ENCODE results near the gene SMARCC2. TPM values are rescaled to one million over a fixed set of nuclear protein-coding genes. Genes with fewer than 3 reads are reported as not detected.
A peak's percentile ranks its signal among the peaks of the same experiment; 100 is the strongest.

SMARCC2 gene
- total RNA-seq, 1 donor from 2014 or later, result 207 TPM

DNA sequence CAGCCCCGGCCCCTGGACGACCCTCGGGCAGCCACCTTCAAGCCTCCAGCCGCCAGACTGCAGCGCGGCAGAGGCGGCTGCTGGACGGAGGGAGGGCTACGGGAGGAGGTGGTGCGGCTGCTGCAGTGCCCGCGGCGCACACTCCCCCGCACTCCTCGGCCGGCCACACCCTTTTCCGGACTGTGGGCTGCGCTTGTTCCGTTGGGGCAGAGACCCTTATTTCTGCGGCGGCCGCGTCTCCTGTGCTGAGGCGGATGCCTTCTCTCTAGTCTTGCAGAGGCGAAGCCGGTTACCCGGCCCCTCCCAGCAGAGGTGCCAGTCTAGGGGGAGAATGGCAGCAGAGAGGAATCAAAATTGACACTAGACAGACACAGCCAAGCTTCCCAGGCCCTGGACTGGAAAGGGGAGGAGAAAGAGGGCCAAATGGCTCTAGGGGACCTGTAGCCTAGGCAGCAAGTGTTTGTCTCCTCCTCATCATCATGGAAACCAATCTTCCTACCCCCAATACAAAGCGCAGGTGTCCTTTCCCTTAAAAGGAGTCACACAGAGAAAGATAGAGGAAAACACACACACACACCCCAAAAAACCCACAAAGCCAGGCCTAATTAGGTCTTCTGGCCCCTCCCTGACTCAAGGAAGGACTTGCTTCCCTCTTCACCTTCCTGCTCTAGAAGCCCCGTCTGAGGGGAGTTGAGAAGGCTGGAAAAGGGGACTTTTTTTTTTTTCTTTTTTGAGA, 59.9 kb downstream of the SMARCC2 start:
- no peak for TF ChIP-seq CTCF (IDR thresholded peaks at IDR 0.05; ENCODE audit: unreplicated experiment)
- Mint-ChIP-seq H3K4me3 (ENCODE audit: low read depth) (peak overlapping the region; percentile 93), H3K27ac (peak overlapping the region; percentile 99), H3K9me3 (ENCODE audit: low read depth) (no peaks in the 10 kb centered on the region), H3K4me1 (ENCODE audit: low read depth) (peaks cover 32% of the 10 kb centered on the region), H3K36me3 (ENCODE audit: insufficient read depth) (peaks cover 24% of the 10 kb centered on the region), H3K27me3 (no peaks in the 10 kb centered on the region)
- peak; percentile 46 for DNase-seq (ENCODE audit: low spot score, unreplicated experiment)

- Mint-ChIP-seq H3K9me3 (ENCODE audit: low read depth) (no peaks in the 10 kb centered on the region), H3K27ac (peak overlapping the region; percentile 99), H3K4me3 (ENCODE audit: low read depth) (peak overlapping the region; percentile 93), H3K27me3 (no peaks in the 10 kb centered on the region), H3K4me1 (ENCODE audit: low read depth) (peaks cover 38% of the 10 kb centered on the region), H3K36me3 (ENCODE audit: insufficient read depth) (peaks cover 22% of the 10 kb centered on the region)
- TF ChIP-seq CTCF (IDR thresholded peaks at IDR 0.05; ENCODE audit: unreplicated experiment), result no peak
- no peak for DNase-seq (ENCODE audit: low spot score, unreplicated experiment)
Measured at GRCh38 chr12:56128670-56129205, 60.5 kb downstream of the SMARCC2 start.

DNA sequence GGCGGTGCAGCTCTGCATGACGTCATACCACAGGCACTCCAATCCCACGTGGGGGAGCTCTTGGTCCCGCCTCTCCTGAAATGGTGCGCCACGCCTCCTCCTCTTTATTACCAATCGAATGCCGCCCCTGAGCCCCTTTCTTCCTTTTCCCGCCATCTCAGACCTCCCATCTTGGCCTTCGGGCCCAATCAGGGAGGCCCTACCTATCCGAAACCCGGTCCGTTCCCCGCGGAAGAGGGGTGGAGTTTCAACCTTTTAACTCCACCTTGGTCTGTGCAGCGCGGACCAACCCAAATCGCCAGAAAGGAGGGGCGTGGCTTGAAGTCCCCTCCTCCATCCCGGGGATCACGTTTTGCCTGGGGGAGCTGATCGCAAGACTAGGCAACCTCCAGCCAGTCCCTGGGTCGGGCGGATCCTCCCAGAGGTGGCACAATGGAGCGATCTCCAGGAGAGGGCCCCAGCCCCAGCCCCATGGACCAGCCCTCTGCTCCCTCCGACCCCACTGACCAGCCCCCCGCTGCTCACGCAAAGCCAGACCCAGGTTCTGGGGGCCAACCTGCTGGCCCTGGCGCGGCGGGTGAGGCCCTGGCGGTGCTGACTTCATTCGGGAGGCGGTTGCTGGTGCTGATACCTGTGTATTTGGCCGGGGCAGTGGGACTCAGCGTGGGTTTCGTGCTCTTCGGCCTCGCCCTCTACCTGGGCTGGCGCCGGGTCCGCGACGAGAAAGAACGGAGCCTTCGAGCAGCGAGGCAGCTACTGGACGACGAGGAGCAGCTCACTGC, 61.2 kb downstream of the SMARCC2 start, which contains the start of gene ESYT1:
Gene ESYT1 (plus strand): TSS at position 380 of the 782 bp plus-strand sequence. CDS start 53 bp downstream, at position 433.
- Mint-ChIP-seq H3K9me3 (ENCODE audit: low read depth) (no peaks in the 10 kb centered on the region), H3K27ac (peak within 1 kb of the TSS; percentile 99), H3K36me3 (ENCODE audit: insufficient read depth) (peaks cover 18% of the 10 kb centered on the region), H3K27me3 (no peaks in the 10 kb centered on the region), H3K4me3 (ENCODE audit: low read depth) (peak within 1 kb of the TSS; percentile 93), H3K4me1 (ENCODE audit: low read depth) (peaks cover 39% of the 10 kb centered on the region)
- no peak for TF ChIP-seq CTCF (IDR thresholded peaks at IDR 0.05; ENCODE audit: unreplicated experiment)
- peak; percentile 93 for DNase-seq (ENCODE audit: low spot score, unreplicated experiment)

GRCh38 chr12:56127485-56127887, 61.8 kb downstream of the SMARCC2 start:
- no peak for DNase-seq (ENCODE audit: low spot score, unreplicated experiment)
- Mint-ChIP-seq H3K9me3 (ENCODE audit: low read depth) (no peaks in the 10 kb centered on the region), H3K4me3 (ENCODE audit: low read depth) (peak overlapping the region; percentile 93), H3K36me3 (ENCODE audit: insufficient read depth) (peaks cover 16% of the 10 kb centered on the region), H3K27ac (peak overlapping the region; percentile 99), H3K27me3 (no peaks in the 10 kb centered on the region), H3K4me1 (ENCODE audit: low read depth) (peaks cover 42% of the 10 kb centered on the region)
- no peak for TF ChIP-seq CTCF (IDR thresholded peaks at IDR 0.05; ENCODE audit: unreplicated experiment)

GRCh38 chr12:56126732-56127239, 62.5 kb downstream of the SMARCC2 start:
- Mint-ChIP-seq H3K4me3 (ENCODE audit: low read depth) (peak overlapping the region; percentile 93), H3K9me3 (ENCODE audit: low read depth) (no peaks in the 10 kb centered on the region), H3K27ac (peak overlapping the region; percentile 99), H3K4me1 (ENCODE audit: low read depth) (peaks cover 43% of the 10 kb centered on the region), H3K27me3 (no peaks in the 10 kb centered on the region), H3K36me3 (ENCODE audit: insufficient read depth) (peaks cover 9% of the 10 kb centered on the region)
- TF ChIP-seq CTCF (IDR thresholded peaks at IDR 0.05; ENCODE audit: unreplicated experiment), result no peak
- no peak for DNase-seq (ENCODE audit: low spot score, unreplicated experiment)
